RWPE2 (cell line): Measurements from ENCODE around the gene OR2D3.

ENCODE experiments used
- ATAC-seq: fragments of 200-7000 bp; cut with Tn5 transposase; 3 replicates; pipeline ENCODE4 v1.9.1; 2021; ENCODE audit warnings: low read depth
- DNase-seq: peaks from one replicate; pipeline ENCODE4 v3.0.0-alpha.2; 2020; ENCODE audit warnings: low spot score
- H3K27ac ChIP-seq: fragments of 450-650 bp; 2 replicates; pipeline ENCODE4 v1.5.1; 2017; ENCODE audit warnings: mild to moderate bottlenecking; ENCODE audit not compliant: poor library complexity, severe bottlenecking
- H3K27me3 ChIP-seq: fragments of 250-450 bp; sonication (Bioruptor Pico); 2 replicates; pipeline ENCODE4 v1.5.1; 2021; ENCODE audit warnings: mild to moderate bottlenecking, moderate library complexity; ENCODE audit not compliant: insufficient read depth, poor library complexity, severe bottlenecking
- H3K36me3 ChIP-seq: fragments of 250-450 bp; sonication (Bioruptor Pico); 2 replicates; pipeline ENCODE4 v1.5.1; 2020; ENCODE audit warnings: low read depth, mild to moderate bottlenecking, moderate library complexity
- H3K4me1 ChIP-seq: fragments of 250-450 bp; sonication (Bioruptor Pico); 2 replicates; pipeline ENCODE4 v1.5.1; 2021; ENCODE audit warnings: mild to moderate bottlenecking, moderate library complexity; ENCODE audit not compliant: insufficient read depth, poor library complexity, severe bottlenecking
- H3K4me3 ChIP-seq: fragments of 250-450 bp; sonication (Bioruptor Pico); 2 replicates; pipeline ENCODE4 v1.5.1; 2021; ENCODE audit warnings: mild to moderate bottlenecking, moderate library complexity; ENCODE audit not compliant: severe bottlenecking
- H3K9me3 ChIP-seq: fragments of 250-450 bp; sonication (Bioruptor Pico); 2 replicates; pipeline ENCODE4 v1.5.1; 2021; ENCODE audit warnings: mild to moderate bottlenecking, moderate library complexity; ENCODE audit not compliant: severe bottlenecking
- TF ChIP-seq, protein P1 (sequence below): fragments of 450-650 bp; IDR thresholded peaks from one replicate; pipeline ENCODE4 v1.5.1; 2017; ENCODE audit warnings: mild to moderate bottlenecking, moderate library complexity; ENCODE audit not compliant: poor library complexity, severe bottlenecking

OR2D3 gene

GRCh38 chr11:6911378-6911777 lies 9.4 kb upstream of the OR2D3 start:
- no peak for DNase-seq

GRCh38 chr11:6911948-6912347 lies 8.9 kb upstream of the OR2D3 start:
- peak; percentile 46; the same call in 2 of the 3 replicates for ATAC-seq
- Histone ChIP-seq H3K27ac (no peak overlapping the region), H3K9me3 (no peaks in the 10 kb centered on the region), H3K27me3 (no peaks in the 10 kb centered on the region), H3K4me3 (no peak overlapping the region), H3K36me3 (no peaks in the 10 kb centered on the region), H3K4me1 (no peaks in the 10 kb centered on the region)
- DNase-seq = no peak
- TF ChIP-seq, protein P1, sequence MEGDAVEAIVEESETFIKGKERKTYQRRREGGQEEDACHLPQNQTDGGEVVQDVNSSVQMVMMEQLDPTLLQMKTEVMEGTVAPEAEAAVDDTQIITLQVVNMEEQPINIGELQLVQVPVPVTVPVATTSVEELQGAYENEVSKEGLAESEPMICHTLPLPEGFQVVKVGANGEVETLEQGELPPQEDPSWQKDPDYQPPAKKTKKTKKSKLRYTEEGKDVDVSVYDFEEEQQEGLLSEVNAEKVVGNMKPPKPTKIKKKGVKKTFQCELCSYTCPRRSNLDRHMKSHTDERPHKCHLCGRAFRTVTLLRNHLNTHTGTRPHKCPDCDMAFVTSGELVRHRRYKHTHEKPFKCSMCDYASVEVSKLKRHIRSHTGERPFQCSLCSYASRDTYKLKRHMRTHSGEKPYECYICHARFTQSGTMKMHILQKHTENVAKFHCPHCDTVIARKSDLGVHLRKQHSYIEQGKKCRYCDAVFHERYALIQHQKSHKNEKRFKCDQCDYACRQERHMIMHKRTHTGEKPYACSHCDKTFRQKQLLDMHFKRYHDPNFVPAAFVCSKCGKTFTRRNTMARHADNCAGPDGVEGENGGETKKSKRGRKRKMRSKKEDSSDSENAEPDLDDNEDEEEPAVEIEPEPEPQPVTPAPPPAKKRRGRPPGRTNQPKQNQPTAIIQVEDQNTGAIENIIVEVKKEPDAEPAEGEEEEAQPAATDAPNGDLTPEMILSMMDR = no peak

More at GRCh38 chr11:6911378-6911777, 9.4 kb upstream of the OR2D3 start:
- Histone ChIP-seq H3K9me3 (no peaks in the 10 kb centered on the region), H3K27me3 (no peaks in the 10 kb centered on the region), H3K4me3 (no peak overlapping the region), H3K4me1 (no peaks in the 10 kb centered on the region), H3K36me3 (no peaks in the 10 kb centered on the region), H3K27ac (no peak overlapping the region)
- no peak for ATAC-seq
- TF ChIP-seq, protein P1 = no peak

- DNase-seq = no peak
- H3K9me3 ChIP-seq = no peaks in the 10 kb centered on the region
- H3K27me3 ChIP-seq = no peaks in the 10 kb centered on the region
- no peak for ATAC-seq
- no peaks in the 10 kb centered on the region for H3K36me3 ChIP-seq
- no peak overlapping the region for H3K27ac ChIP-seq
- no peaks in the 10 kb centered on the region for H3K4me1 ChIP-seq
- H3K4me3 ChIP-seq = no peak overlapping the region
- TF ChIP-seq, protein P1 = no peak
Measured at GRCh38 chr11:6919698-6920097, 1.1 kb upstream of the OR2D3 start.

- peaks cover 13% of the 10 kb centered on the region for H3K36me3 ChIP-seq
- ATAC-seq (no peak), DNase-seq (no peak)
- H3K4me1 ChIP-seq = peaks cover 11% of the 10 kb centered on the region
- no peak overlapping the region for H3K4me3 ChIP-seq
- TF ChIP-seq, protein P1 = no peak
- H3K9me3 ChIP-seq = no peaks in the 10 kb centered on the region
- H3K27ac ChIP-seq = no peak overlapping the region
- no peaks in the 10 kb centered on the region for H3K27me3 ChIP-seq
Measured at GRCh38 chr11:6925007-6925577, 4.3 kb downstream of the OR2D3 start.

GRCh38 chr11:6925636-6926207 lies 4.9 kb downstream of the OR2D3 start:
- DNase-seq (no peak), ATAC-seq (no peak)
- peak overlapping the region; percentile 33 for H3K27ac ChIP-seq

More at GRCh38 chr11:6925636-6926207, 4.9 kb downstream of the OR2D3 start:
- TF ChIP-seq, protein P1 = no peak
- H3K9me3 ChIP-seq = no peaks in the 10 kb centered on the region
- H3K27me3 ChIP-seq = no peaks in the 10 kb centered on the region
- peaks cover 19% of the 10 kb centered on the region for H3K36me3 ChIP-seq
- H3K4me1 ChIP-seq = peaks cover 11% of the 10 kb centered on the region
- H3K4me3 ChIP-seq = peak overlapping the region; percentile 54
